Hematopoietic multipotent progenitor cell treated with erythropoietin and hydrocortisone succinate and interleukin-3 and kit ligand, for 15 days (in vitro differentiated cells): Measurements from ENCODE around the gene CABP7.

Source experiments
- DNase-seq: peaks from one replicate; pipeline ENCODE4 v3.0.0-alpha.2; 2015; ENCODE audit warnings: low spot score

The CABP7 gene

DNA sequence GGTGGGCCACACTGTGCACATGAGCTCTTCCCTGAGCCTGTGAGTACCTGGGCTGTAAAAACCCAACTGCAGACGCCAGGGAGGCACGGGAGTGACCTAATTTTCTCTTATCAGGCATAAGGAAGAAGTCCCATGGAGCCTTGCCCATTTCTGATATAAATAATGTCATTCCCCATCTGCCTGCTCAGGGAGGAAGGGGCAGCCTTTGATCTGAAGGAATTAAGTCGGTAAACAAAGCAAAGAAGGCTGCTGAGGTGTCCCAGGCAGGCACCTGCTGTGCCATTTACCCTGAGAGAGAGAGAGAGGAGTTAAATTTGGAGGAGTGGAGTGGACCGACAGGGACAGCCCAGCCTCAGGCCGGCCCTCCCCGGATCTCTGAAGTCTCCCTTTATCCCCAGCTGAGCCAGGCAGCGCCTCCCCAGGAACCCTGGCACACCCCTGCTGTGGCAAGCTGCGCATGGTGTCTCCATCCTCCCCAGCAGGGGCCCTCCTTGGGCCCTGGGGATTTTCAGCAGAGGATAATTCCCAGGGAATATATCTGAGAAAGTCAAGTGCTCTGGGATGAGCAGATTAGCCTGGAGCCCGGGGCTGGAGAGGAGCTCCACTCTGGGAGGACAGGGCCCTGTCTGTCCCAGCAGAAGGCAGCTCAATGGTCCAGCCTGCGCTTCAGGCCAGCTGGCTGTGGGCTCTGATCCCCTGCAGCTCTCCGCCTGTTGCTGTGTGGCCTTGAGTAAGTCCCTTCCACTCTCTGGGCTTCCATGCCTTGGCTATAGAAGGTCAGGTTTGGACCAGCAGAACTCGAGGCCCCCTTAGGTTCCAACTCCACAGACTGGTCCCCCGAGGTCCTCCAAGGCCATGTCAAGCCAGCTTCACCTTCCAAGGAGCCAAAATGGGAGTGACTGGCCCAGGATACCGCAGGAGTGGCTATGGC, 17.5 kb upstream of the CABP7 start:
- DNase-seq = peak; percentile 54

DNA sequence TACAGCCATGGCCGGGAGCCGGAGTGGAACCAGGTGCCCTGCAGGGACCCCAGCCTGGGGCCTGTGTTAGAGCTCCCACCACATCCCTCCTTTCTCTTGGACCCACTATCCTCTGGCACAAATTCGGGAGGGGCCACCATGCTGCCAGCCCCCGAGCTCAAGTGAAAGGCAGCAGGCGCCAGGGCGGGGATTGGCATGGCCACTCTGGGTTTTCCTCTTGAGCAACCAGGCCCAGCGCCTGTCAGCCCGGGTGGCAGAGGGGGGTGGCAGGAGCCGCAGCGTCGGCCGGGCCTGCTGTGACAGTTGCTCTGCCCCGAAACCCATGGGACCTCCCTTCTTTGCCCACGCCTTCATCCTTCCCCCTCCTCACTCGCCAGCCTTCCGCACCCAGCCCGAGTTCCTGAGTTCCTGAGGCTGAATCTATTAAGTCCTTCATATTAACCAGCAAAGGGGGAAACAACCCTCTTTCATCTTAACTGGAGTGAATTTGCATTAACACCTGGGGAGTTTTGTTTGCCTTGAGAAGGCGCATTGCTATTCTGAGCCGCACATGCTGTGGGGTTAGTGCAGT, 16.8 kb upstream of the CABP7 start:
- DNase-seq = no peak

DNA sequence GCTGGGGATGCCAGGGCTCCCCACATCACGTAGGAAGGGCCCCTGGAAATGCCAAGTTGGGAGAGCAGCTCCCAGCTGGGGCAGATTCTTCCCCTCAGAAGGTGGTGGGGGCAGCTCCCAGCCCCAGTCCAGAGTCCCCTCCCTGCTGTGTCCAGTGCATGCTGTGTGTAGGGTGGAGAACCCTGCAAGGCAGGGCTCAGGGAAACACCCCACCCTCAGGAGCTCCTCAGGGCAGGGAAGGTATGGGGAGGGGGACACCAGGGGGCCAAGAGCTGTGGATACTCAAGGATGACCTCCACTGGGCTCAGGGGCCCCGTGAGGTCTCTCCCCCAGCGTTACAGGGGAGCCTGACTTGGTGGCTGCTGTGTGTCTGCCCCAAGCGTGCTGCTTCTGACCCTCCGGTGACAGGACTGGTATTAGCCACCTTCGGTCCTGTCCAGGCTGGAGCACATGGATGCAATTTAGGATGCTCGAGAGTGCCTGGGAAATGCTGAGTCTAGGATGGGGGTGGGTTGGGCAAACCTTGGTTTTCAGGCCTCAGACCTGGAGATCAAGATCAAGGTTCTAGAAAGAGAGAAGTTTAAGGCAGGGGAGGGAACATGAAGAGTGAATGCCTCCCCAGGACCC, 16.1 kb upstream of the CABP7 start:
- DNase-seq = no peak

DNA sequence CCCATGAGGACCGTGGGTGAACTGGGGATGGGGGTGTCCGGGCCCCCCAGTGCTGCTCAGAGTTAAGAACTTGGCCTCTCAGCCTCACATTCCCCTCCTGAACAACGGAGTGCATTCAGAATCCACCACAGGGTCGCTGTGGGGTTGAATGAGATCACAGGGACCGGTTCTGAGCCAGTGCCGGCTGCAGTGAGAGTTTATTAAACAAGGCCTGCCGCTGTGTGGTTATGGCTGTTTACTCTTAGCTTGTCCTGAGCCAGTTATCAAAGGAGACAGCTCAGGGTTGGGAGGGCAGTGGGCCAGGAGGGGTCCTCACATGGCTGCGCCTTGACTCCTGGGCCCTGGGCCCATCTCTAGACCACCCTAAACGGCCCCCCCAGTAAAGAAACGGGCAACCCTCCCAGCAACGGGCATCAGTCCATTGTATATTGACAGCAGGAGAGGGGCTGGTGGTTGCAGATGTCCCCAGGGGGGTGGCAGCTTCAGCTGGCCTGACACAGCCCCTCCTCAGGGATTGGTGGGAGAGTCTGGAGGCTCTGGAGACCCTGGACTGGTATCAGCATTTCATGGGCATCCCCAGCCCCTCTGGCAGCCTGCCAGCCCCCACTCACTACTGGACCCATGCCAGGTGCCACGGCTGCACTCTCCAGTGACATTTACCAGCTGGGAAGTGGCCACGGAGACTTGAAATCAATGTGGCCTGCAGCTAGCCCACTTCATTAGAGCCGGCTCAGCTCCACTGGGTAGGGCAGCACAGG, 15.1 kb upstream of the CABP7 start:
- no peak for DNase-seq

DNA sequence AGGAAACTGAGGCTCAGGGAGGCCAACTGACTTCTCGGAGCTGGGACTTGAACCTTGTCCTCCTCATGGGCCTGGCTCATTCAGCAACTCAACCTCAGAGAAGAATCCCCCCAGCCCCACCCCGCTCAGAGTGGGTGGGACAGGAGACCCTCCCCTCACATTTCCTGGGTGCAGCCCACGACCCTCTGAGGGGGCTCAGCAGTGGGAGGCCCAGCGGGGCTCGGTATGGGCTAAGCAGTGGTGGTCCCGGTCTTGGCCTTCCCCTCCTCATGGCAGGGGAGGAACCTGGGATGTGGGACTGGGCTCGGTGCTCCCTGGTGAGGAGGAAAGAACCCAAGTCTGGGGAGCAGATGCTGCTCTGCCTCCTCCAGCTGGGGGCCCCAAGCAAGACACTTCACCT, 14.2 kb upstream of the CABP7 start:
- DNase-seq = no peak

DNA sequence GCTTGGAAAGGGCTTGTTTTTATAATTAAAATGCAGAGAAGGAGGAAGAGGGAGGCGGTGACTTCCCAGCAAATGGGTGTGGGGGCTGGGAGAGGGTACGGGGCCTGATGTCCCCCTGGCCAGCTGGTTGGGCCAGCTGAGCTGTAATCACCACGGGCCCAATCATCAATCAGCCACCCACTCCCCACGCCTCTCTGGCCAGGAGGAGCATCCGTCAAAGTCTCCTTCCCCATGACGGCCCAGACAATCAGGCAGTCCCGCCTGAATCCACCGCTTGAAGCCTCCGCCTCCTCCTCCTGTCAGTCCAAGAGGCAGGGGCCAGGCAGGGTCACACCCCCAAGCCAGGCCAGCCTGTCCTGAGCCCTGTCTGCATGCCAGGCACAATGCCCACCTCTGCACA, 13.3 kb upstream of the CABP7 start:
- no peak for DNase-seq

DNA sequence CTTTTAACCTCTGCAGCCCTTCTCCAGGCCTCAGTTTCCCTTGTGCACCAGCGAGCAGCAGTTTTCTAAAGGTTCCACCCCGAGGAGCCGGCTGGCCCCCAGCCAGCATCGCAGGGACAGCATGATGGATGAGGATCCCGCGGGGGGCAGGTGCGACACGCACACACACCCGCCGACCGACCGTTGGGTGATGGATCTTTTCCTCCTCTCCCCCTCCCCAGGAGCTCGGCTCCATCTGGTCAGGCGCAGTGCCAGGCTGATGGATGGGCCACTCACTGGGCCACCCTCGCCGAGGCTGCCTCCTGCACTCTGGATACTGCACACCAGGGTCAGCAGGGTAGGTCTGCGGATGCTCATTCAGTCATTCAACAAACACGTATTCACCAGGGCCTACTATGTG, 12.8 kb upstream of the CABP7 start:
- DNase-seq = no peak

DNA sequence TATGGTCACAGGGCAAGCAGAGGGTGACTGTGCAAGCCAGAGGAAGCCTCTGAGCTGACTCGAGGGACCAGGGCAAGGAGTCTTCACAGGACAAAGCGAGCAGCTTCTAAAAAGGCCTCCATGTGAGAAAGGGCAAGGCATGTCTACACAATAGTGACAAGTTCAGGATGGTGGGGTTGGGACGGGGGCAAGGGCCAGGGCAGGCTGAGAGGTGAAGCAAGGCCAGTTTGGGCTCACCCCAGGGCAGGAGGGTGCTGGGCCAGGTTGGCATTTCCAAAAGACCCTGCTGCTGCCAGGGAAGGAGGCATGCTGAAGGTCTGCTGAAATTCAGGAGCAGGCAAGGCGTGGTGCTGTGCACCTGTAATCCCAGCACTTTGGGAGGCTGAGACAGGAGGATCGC, 12.3 kb upstream of the CABP7 start:
- DNase-seq = no peak

DNA sequence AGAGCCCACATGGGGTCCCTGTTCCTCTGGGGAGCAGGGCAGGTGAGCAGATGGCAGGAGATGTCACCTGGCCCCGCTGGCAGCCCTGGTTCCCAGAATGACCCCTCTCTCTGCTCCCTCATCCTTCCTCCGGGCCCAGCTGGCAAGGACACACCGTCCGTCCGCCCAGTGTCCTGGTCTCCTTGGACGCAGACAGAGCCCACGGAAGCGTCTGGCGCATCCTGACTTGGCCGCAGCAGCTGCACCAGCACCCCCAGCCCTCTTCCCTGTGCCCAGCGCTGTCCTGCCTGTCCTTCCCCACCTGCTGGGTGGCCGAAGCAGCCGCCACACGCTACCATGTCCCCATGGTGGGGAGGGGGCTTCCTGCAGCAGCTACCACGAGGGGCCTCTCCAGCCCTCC, 9.6 kb upstream of the CABP7 start:
- no peak for DNase-seq

DNA sequence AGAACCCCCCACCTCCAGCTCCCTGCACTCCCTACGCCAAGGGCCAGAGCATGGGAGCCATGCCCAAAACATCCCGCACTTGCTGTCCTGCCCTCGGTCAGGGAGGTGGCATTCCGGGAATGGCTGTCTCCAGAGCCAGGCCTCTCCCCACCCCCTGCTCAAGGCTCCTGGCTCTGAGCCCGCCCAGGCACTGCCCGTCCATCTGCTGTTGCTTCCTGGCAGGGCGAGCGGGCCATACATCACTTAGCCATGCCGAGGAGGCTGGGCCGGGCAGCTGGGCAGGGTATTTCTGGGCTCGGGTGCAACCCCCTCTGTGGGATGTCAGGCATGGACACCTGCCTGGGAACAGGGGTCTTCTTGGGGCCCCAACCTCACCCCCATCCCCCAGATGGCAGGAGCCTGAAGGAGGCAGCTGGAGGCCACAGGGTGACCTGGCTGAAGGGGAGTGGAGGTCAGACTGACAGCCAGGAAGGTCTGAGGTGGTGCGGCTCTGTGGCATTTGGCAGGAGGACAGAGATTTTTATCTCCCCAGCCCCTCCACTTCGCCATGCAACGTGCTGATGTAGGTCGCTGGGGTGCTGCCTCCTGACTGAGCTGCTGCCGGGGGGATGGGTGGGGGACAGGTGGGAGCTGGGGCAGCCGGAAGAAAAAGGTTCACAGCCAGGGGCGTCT, 8.7 kb upstream of the CABP7 start:
- DNase-seq = no peak

DNA sequence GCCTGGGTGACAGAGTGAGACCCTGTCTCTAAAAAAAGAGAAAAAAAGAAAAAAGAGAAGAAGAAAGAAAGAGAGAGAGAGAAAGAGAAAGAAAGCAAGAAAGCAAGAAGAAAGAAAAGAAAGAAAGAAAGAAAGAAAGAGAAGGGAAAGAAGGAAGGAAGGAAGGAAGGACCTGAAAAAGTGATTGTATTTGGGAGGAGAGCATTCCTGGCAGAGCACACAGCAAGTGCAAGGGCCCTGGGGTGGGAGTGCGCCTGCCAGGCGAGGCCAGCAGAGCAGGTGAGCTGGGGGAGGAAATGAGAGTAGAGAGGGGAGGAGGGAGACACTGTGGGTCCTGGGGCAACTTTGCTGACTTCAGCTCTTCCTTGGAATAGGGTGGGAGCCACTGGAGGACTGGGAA, 7.7 kb upstream of the CABP7 start:
- no peak for DNase-seq

DNA sequence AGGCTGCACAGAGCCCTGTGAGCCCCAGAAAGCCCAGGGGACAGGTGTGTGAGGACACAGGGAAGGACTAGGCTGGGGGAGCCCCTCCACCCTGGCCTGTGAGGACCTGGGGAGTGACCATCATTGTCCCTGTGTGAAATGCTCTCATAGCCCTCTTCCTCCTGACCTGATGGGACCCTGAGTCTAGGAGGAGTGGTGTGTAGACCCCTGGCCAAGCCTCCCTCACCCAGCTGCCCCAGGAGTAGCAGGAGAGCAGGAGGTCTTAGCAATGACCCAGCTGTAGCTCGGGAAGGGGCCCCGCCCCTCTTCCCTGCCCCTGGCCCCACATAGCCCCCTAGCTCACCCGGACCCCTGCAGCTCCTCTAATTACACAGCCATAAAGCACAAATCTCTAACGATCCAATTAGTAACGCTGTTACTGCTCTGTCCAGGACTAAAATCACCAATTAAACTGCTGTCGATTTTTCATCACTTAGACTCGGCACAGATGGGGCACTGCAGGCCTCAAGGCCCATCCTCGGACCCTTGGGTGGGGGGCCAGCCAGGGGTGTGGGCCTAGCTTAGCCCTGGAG, 6.6 kb upstream of the CABP7 start:
- no peak for DNase-seq

DNA sequence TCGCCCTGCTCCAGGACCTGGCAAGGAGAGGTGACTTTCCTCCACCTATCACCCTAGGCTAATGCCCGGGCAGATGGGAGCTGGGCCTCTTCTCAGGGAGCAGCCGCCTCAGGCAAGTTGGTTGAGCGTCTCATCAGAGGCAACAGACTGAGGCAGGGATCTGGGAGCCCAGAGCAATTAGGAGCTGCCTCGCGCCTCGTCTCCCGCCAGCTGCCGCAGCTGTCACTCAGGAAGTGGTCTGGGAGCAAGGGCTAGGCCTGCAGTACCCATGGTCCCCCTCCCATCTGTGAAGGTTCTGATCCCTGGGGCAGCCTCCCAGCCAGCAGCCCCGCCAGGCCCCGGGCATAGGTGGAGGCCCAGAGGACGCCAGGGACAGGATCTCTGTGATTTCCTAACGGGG, 4.6 kb upstream of the CABP7 start:
- no peak for DNase-seq

DNA sequence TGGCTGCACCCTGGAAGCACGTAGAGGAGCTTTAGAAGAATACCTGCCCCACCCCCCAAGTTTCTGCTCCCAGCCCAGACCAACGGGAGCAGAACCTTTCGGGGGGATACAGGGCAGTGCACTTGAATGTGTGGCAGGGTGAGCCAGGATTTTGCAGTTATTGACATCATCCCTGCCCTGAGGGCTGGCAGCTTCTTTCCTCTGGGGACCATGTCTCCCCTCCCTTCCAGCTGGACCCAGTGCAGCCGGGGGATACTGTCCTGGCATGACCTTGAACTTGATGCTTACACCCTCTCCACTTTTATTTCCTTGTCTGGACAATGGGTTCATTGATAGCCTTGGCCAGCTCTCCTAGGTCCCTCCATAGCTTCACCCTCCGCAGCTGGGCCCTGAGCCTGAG, 4.1 kb upstream of the CABP7 start:
- no peak for DNase-seq

DNA sequence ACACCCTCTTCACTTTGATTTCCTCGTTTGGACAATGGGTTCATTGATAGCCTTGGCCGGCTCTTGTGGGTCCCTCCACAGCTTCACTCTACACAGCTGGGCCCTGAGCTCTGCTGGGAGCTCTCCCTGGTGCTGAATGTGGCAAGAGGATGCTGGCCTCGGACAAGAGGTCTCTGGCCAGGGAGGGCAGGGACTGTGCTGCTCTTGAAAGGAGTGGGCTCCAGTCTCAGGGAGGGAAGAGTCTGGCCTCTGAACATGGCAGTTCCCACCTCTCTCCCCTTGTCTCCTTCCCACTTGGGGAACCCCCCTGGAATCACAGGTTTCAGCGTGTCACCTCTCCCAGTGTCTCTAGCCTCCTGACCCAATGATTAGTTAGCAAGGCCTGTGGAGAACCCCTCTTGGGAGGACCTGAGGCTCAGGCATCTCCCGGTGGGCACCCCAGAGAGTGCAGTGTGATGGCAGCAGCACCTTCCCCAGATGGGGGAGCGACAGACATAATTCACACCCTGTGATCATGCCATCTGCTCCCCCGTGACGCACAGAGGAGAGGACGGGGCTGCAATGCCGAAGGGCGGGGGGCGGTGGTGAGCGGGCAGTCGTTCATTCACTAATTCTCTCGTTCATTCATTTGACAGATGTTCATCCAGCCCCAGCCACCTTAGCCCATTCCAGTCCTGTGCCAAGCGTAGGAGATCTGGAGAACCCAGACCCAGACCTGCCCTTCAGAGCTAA, 2.8 kb upstream of the CABP7 start:
- DNase-seq = peak; percentile 39

DNA sequence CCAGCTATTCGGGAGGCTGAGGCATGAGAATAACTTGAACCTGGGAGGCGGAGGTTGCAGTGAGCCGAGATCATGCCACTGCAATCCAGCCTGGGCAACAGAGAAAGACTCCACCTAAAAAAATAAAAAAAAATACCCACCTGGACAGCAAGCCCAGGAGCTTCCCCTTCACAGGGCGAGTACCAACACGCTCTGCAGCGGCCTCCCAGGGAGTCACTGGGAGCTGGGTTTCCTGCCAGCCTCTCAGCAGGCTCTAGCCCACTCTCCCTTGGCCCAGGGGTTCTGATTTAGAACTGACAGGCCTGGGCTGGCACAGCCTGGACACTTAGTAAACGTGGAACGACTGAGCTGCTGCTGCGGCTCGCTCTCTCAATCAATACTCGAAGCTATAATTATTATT, 2.0 kb upstream of the CABP7 start:
- no peak for DNase-seq

DNA sequence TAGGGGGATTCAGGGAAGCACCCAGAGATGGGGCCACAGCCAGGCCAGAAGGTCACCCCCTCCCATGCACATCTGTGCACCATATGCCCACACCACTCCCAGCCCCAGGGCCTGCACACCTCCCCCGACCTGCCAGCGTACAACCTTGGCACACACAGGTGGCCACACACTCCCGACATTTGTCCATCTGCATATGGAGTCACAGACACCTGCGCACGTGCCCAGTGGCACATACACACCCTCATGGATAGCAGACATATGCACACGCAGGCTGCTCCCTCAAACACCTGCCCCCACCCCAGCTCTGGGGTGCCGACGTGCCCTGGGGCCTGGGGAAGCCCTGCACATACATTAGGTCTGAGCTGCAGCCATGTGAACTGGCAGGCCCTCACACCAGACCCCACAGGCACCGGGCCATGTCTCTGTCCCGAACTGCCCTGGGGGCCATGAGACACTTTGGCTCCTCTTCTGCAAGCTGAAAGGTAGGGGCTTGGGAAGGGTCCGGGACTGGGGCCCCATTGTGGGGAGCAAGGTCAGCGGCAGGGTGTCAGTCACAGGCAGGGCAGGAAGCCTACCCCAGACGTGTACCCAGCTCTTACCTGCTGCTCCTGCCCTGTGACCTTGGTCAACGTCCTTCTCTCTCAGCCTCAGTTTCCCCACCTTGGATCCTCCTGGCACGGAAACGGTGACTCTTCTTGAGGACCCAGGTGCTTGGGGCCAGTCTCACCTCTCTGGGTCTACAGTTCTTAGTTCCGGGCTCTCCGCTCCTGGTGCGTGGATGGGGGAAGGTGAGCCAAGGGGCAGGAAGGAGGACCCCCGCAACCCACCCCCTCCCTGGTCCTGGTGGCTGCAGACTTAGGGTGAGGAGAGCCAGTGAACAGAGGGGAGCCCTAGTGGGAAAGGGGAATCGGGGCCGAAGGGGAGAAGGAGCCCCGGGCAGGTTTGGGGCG, 579 bp upstream of the CABP7 start:
- no peak for DNase-seq

DNA sequence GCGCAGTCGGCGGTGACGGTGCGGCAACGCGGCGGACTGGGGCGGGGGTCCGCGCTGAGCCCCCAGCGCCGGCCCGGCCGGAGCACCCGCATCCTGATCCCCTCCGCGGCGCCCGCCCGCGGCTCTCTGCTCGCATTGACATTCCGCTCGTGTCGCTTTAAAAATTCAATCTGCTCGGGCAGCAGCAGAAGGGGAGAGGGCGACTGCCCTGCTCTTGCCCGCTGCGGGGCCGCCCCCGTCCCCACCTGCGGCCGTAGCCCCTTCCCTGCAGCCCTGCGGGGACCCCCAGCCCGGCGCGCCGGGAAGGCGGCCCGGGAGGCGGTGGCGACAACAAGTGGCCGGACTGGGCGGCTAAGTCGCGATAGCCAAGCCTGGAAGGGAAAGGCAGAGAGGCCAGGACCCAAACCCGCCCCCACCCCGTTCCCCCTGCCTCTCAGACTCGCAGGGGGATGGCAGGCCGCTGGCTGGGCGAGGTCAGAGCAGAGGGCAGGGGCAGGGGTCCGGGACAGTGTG, 1.1 kb downstream of the CABP7 start:
- no peak for DNase-seq

DNA sequence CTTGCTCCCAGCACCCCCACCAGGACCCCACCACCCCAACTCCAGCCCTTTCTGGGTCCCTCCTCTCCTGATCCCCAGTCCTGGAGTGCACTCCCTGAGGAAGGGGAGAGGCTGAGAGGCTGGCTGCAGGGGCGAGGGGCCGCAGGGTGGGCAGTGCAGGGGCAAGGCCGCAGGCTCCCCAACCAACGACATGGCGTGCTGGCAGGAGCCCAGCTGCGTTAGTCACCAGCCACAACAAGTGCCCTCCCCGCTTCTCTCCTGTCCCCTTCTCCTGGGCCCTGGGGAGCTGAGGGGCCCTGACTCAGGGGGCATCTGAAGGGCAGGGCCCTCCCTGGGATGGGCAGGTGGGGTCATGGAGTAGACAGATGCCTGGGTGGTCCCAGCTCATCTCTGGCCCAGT, 2.3 kb downstream of the CABP7 start:
- DNase-seq = no peak

DNA sequence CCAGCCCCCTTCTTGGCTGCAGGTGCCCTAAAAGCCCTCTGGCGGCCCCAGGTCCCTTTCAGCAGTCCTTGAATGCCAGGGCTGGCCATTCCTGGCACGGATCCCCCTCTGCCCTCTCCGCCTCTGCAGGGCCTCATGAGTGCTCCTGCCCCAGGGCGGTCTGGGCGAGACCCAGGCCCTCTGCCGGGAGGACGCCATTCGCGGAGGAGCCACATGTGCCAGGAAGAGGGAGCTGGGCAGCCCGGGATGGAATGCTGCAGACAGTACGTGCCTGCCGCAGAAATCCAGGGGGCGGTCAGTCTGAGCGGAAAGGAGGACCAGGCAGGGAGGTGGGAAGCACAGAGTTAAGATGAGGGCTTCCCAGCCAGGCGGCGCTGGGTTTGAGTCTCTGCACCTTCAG, 2.8 kb downstream of the CABP7 start:
- no peak for DNase-seq
